ENCODE results near the gene EEF1AKMT1.

- no peak for TF ChIP-seq CTCF (IDR thresholded peaks at IDR 0.05 in 4 of 5, conservative IDR thresholded peaks at IDR 0.05 in 1 of 5)
- TF ChIP-seq POLR2A (IDR thresholded peaks at IDR 0.05): no peak
These were observed 4.5 kb upstream of the EEF1AKMT1 start for GRCh38 chr13:20778311-20778710.
